B cell (primary cell): ENCODE measurements around the gene CATSPER1. TPM values are rescaled to one million over a fixed set of nuclear protein-coding genes. Genes with fewer than 3 reads are reported as not detected.
A peak's percentile ranks its signal among the peaks of the same experiment; 100 is the strongest.

ENCODE experiments used
- ATAC-seq: fragments of 200-7000 bp; cut with Tn5 transposase; one replicate; pipeline ENCODE4 v1.10.0; 2021; ENCODE audit warnings: low read depth, mild to moderate bottlenecking, moderate number of reproducible peaks, moderate library complexity
- CTCF ChIA-PET: fragments of 350-600 bp; sonication (Branson Sonifier 250); formaldehyde crosslinking; loops from one replicate; lab custom pipeline; 2021; ENCODE audit warnings: antibody characterized with exemption, inconsistent platforms; lab: Charles Lee
- POLR2A ChIA-PET: fragments of 350-600 bp; sonication (Branson Sonifier 250); formaldehyde crosslinking; loops from one replicate; lab custom pipeline; 2021; ENCODE audit warnings: antibody characterized with exemption; lab: Charles Lee
- DNase-seq: peaks from one replicate; pipeline ENCODE4 v3.0.0; 2013
- H2AFZ ChIP-seq: 2 replicates; pipeline ENCODE4 v1.6.1; 2012; ENCODE audit warnings: mild to moderate bottlenecking, low read depth, low read length; ENCODE audit not compliant: insufficient read depth, poor library complexity, severe bottlenecking
- H3K27ac ChIP-seq, 2 donors: 1 replicate in 1 of 2; 2 replicates in 1 of 2; pipeline ENCODE4 v1.5.1; 2012 to 2013; ENCODE audit warnings: low read length in 2 of 2, mild to moderate bottlenecking in 2 of 2, moderate library complexity in 1 of 2
- H3K27me3 ChIP-seq, 4 experiments: fragments of 200-600 bp in 1 of 4; sonication (generic) in 1 of 4; replicated peaks in 1 of 4; 1 replicate in 2 of 4; 2 replicates in 2 of 4; pipeline versions ENCODE4 v1.6.1 to v1.7.0; 2013 to 2016; ENCODE audit warnings: low read length in 3 of 4, mild to moderate bottlenecking in 2 of 4, mixed read lengths in 1 of 4, moderate library complexity in 1 of 4; ENCODE audit not compliant: insufficient read depth in 4 of 4, control insufficient read depth in 3 of 4; ENCODE audit errors: control extremely low read depth in 1 of 4
- H3K36me3 ChIP-seq, 2 experiments: replicated peaks in 1 of 2; 1 replicate in 1 of 2; 2 replicates in 1 of 2; pipeline versions ENCODE4 v1.6.1 to v1.7.1; 2013; ENCODE audit warnings: low read length in 1 of 2; ENCODE audit not compliant: insufficient read depth in 2 of 2, control insufficient read depth in 1 of 2; ENCODE audit errors: control extremely low read depth in 1 of 2, extremely low read depth in 1 of 2
- H3K4me1 ChIP-seq, 2 donors: fragments of 200-600 bp in 1 of 2; sonication (generic) in 1 of 2; 1 replicate in 1 of 2; 2 replicates in 1 of 2; pipeline versions ENCODE4 v1.5.1 to v1.6.1; 2013 to 2017; ENCODE audit warnings: low read length in 2 of 2; ENCODE audit not compliant: control insufficient read depth in 2 of 2, insufficient read depth in 2 of 2
- H3K4me2 ChIP-seq: replicated peaks from 2 replicates; pipeline ENCODE3; 2012; ENCODE audit warnings: mild to moderate bottlenecking, low read depth, low read length; ENCODE audit not compliant: poor library complexity, severe bottlenecking
- H3K4me3 ChIP-seq, 5 experiments: fragments of 200-600 bp in 1 of 5; sonication (generic) in 1 of 5; 1 replicate in 3 of 5; 2 replicates in 2 of 5; pipeline versions ENCODE4 v1.5.1 to v1.7.0; 2011 to 2016; ENCODE audit warnings: low read length in 4 of 5, mild to moderate bottlenecking in 4 of 5, low read depth in 2 of 5, control low read depth in 1 of 5, moderate library complexity in 1 of 5; ENCODE audit not compliant: insufficient read depth in 1 of 5; ENCODE audit errors: control extremely low read depth in 1 of 5, extremely low read depth in 1 of 5
- H3K79me2 ChIP-seq: fragments of 200-600 bp; sonication (generic); one replicate; pipeline ENCODE4 v1.6.0; 2016; ENCODE audit warnings: low read length; ENCODE audit not compliant: control insufficient read depth, insufficient read depth
- H3K9ac ChIP-seq: fragments of 200-600 bp; sonication (generic); 2 replicates; pipeline ENCODE4 v1.6.1; 2017; ENCODE audit warnings: mild to moderate bottlenecking, low read length, moderate library complexity
- H3K9me3 ChIP-seq, 3 donors: one replicate each; pipeline versions ENCODE4 v1.6.1 to v1.7.1; 2013; ENCODE audit warnings: low read length in 2 of 3; ENCODE audit not compliant: control insufficient read depth in 2 of 3, insufficient read depth in 1 of 3; ENCODE audit errors: control extremely low read depth in 1 of 3
- H4K20me1 ChIP-seq: 2 replicates; pipeline ENCODE4 v1.6.0; 2012; ENCODE audit warnings: mild to moderate bottlenecking, low read length; ENCODE audit not compliant: insufficient read depth, control insufficient read depth, poor library complexity, severe bottlenecking
- H3K27ac Mint-ChIP-seq: one replicate; pipeline ENCODE4 v1.8.0; 2021; ENCODE audit warnings: mixed read lengths
- H3K27me3 Mint-ChIP-seq: one replicate; pipeline ENCODE4 v1.8.0; 2021; ENCODE audit warnings: mixed read lengths
- H3K4me1 Mint-ChIP-seq: one replicate; pipeline ENCODE4 v1.8.0; 2021; ENCODE audit warnings: mixed read lengths
- H3K4me3 Mint-ChIP-seq: one replicate; pipeline ENCODE4 v1.8.0; 2021; ENCODE audit warnings: mixed read lengths
- H3K9me3 Mint-ChIP-seq: one replicate; pipeline ENCODE4 v1.8.0; 2022; ENCODE audit warnings: mixed read lengths; ENCODE audit not compliant: insufficient read depth
- EZH2 ChIP-seq: IDR thresholded peaks from 2 replicates; pipeline ENCODE4 v1.6.1; 2012; ENCODE audit warnings: borderline replicate concordance, low read depth, mild to moderate bottlenecking, moderate library complexity, low read length; ENCODE audit not compliant: insufficient read depth, poor library complexity, severe bottlenecking
- WGBS: methylation state at CpG from one replicate; pipeline ENCODE4 v1.1.5; 2013; ENCODE audit warnings: missing lambda C conversion rate; ENCODE audit not compliant: insufficient coverage; 5-methylcytosine and 5-hydroxymethylcytosine counted together
- intact Hi-C: fragments of 100-400 bp; cut with micrococcal nuclease; formaldehyde crosslinking; loops from one replicate; pipeline ENCODE4 v1.10.0; 2022
- polyA plus RNA-seq: library from polyadenylated mRNA; depleted of rRNA; stranded (reverse); fragments of >200 nt; gene quantifications from 2 replicates; pipeline ENCODE4 v1.2.3, GENCODE V29; 2012
- total RNA-seq, 2 donors: library from RNA; stranded (reverse); fragments of 120-200 nt in 1 of 2; gene quantifications; 1 replicate in 1 of 2; 2 replicates in 1 of 2; pipeline versions ENCODE4 v1.2.3 to v1.2.4, GENCODE V29; 2013 to 2022
- TF ChIP-seq, protein P1 (sequence below): fragments of 200-600 bp; IDR thresholded peaks from one replicate; pipeline ENCODE4 v1.8.0; 2022; ENCODE audit warnings: antibody characterized with exemption, mild to moderate bottlenecking

Gene CATSPER1
- total and polyA plus RNA-seq, 2 donors (not counting 1 experiment from before 2014, with no cell fraction given): not detected

DNA sequence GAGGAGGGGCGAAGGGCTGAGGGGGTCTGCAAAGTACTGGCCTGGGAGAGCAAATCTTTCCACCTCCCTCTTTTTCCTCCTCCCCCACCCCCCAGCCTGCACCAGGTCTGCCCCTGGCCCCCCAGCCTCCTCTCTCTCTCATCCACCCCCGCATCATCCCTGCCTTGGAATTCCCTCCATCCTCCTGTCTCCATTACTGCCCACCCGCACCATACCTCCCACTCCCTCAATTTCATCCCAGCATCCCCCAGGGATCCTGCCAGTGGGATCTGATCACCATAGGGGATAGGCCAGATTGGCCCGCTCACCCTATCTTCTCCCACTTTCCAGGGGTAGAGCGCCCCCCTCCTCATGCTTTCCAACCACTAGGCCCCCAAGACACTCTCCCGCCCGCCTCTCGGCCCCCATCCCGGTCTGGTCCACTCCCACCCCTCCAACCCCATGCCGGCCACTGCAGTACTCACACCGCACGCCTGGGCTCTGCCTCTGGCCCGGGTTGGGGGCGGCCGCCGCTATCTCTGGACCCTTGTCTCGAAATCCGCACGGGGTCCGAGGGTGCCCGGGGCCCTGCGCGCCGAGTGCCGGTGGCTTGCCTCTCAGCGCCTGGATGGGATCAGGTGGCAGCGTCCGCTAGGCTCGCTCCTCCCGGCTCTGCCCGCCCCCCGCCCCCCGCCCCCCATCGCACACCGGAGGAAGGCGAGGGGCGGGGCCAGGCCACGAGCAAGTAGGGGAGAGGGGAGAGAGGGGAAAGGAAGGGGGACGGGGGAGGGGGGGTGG lies 22.5 kb upstream of the CATSPER1 start, which contains the start of gene GAL3ST3:
Gene GAL3ST3 (minus strand): TSS at position 615 of the 777 bp plus-strand sequence. CDS start 3,746 bp downstream, outside the sequence.
- Histone ChIP-seq H3K4me1 (peaks cover 25 to 36% of the 10 kb centered on the region in 2 donors), H3K27me3 (peaks cover 0 to 35% (median 5%) of the 10 kb centered on the region in 4 experiments), H4K20me1 (peaks cover 10% of the 10 kb centered on the region), H2AFZ (peak within 1 kb of the TSS; percentile 36), H3K9me3 (no peaks in the 10 kb centered on the region), H3K79me2 (peaks cover 44% of the 10 kb centered on the region), H3K27ac (no peak within 1 kb of the TSS), H3K4me3 (no peak within 1 kb of the TSS), H3K4me2 (peak within 1 kb of the TSS; percentile 43), H3K36me3 (peaks cover 0 to 5% of the 10 kb centered on the region in 2 experiments), H3K9ac (no peak within 1 kb of the TSS)
- H3K27me3 Mint-ChIP-seq: peaks cover 12% of the 10 kb centered on the region
- peak within 1 kb of the TSS; percentile 26 for H3K4me3 Mint-ChIP-seq
- WGBS: 19% methylated on average over 31 of the region's 39 CpGs
- TF ChIP-seq EZH2: no peak
- TF ChIP-seq, protein P1, sequence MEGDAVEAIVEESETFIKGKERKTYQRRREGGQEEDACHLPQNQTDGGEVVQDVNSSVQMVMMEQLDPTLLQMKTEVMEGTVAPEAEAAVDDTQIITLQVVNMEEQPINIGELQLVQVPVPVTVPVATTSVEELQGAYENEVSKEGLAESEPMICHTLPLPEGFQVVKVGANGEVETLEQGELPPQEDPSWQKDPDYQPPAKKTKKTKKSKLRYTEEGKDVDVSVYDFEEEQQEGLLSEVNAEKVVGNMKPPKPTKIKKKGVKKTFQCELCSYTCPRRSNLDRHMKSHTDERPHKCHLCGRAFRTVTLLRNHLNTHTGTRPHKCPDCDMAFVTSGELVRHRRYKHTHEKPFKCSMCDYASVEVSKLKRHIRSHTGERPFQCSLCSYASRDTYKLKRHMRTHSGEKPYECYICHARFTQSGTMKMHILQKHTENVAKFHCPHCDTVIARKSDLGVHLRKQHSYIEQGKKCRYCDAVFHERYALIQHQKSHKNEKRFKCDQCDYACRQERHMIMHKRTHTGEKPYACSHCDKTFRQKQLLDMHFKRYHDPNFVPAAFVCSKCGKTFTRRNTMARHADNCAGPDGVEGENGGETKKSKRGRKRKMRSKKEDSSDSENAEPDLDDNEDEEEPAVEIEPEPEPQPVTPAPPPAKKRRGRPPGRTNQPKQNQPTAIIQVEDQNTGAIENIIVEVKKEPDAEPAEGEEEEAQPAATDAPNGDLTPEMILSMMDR: no peak
- H3K9me3 Mint-ChIP-seq: no peaks in the 10 kb centered on the region
- H3K27ac Mint-ChIP-seq: peak within 1 kb of the TSS; percentile 59
- intact Hi-C loops: no loop called here
- CTCF ChIA-PET: interaction anchor here (1.0 kb wide), 1 partner anchor 85 kb away, joined by 3 read pairs; no protein-coding TSS in a partner anchor
- POLR2A ChIA-PET: interaction anchor here (0.6 kb wide), 1 partner anchor 90 kb away, joined by 4 read pairs; no protein-coding TSS in a partner anchor
- DNase-seq: no peak
- peaks cover 34% of the 10 kb centered on the region for H3K4me1 Mint-ChIP-seq
- ATAC-seq: no peak
